ENCODE results near the gene SRP9.
A peak's percentile ranks its signal among the peaks of the same experiment; 100 is the strongest.

Gene SRP9

DNA sequence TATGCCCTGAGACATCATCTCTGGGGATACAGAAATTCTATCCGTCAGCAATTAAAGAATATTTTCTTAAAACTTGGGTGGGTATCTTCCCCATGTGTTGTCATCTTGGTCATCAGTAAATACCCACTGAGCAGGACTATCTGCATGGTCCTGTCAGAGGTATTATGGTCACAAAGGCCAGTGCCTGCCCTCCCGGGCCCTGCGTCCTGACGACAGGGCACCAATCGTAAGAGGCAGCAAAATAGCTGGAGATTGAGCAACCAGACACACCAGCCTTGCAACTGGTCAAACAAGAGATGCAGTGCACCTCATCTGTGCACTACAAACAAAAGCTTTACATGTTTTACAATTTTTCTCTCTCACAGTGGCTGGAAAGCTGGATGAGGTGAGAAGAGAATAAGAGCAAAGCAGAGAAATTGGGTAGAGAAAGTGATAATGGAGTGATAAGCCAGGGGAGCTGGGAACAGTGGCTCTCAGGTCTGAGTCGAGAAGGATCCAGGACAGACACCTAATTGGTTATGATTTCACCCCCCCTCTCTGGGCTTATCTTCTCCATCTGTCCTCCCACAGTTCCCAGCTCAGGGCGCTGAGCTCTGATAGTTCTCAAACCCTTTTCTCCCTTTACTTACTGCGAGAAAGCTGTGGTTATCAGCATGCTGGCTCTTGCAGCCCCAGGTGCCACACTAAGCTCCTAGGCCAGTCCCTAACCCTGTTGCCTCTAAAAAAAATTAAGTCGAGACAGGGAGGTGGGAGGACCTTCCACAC, 8.8 kb upstream of the SRP9 start:
- DNase-seq (ENCODE audit: low read depth) = no peak
- no peak overlapping the region for H3K4me3 ChIP-seq (ENCODE audit: low read depth, low read length)
- TF ChIP-seq, protein P1, sequence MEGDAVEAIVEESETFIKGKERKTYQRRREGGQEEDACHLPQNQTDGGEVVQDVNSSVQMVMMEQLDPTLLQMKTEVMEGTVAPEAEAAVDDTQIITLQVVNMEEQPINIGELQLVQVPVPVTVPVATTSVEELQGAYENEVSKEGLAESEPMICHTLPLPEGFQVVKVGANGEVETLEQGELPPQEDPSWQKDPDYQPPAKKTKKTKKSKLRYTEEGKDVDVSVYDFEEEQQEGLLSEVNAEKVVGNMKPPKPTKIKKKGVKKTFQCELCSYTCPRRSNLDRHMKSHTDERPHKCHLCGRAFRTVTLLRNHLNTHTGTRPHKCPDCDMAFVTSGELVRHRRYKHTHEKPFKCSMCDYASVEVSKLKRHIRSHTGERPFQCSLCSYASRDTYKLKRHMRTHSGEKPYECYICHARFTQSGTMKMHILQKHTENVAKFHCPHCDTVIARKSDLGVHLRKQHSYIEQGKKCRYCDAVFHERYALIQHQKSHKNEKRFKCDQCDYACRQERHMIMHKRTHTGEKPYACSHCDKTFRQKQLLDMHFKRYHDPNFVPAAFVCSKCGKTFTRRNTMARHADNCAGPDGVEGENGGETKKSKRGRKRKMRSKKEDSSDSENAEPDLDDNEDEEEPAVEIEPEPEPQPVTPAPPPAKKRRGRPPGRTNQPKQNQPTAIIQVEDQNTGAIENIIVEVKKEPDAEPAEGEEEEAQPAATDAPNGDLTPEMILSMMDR (IDR thresholded peaks at IDR 0.05; ENCODE audit: insufficient read depth, low read depth, low read length, missing control alignments) = no peak

DNA sequence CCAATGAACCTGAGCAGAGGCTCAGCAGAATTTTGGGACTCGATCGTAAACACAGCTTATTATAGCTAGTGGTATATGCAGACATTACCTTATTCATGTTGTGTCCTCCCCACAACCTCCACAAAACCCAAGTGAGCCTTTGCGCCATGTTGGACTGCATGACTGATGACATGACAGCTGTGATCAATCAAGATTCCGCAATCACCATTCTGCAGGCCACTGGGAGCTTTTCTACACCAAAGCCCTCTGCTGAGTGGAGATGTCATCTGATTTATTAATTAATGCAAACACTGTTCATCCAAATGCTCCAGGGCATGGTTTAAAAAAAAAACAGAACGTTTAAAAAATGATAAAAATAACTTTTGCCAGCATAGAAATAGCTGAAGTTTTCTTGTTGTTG, 7.9 kb upstream of the SRP9 start:
- DNase-seq (ENCODE audit: low read depth) = no peak
- TF ChIP-seq, protein P1 (IDR thresholded peaks at IDR 0.05; ENCODE audit: insufficient read depth, low read depth, low read length, missing control alignments) = no peak
- H3K4me3 ChIP-seq (ENCODE audit: low read depth, low read length) = no peak overlapping the region

GRCh38 chr1:225770561-225771248, 6.9 kb upstream of the SRP9 start:
- H3K4me3 ChIP-seq (ENCODE audit: low read depth, low read length) = no peak overlapping the region
- no peak for DNase-seq (ENCODE audit: low read depth)
- TF ChIP-seq, protein P1 (IDR thresholded peaks at IDR 0.05; ENCODE audit: insufficient read depth, low read depth, low read length, missing control alignments) = no peak

DNA sequence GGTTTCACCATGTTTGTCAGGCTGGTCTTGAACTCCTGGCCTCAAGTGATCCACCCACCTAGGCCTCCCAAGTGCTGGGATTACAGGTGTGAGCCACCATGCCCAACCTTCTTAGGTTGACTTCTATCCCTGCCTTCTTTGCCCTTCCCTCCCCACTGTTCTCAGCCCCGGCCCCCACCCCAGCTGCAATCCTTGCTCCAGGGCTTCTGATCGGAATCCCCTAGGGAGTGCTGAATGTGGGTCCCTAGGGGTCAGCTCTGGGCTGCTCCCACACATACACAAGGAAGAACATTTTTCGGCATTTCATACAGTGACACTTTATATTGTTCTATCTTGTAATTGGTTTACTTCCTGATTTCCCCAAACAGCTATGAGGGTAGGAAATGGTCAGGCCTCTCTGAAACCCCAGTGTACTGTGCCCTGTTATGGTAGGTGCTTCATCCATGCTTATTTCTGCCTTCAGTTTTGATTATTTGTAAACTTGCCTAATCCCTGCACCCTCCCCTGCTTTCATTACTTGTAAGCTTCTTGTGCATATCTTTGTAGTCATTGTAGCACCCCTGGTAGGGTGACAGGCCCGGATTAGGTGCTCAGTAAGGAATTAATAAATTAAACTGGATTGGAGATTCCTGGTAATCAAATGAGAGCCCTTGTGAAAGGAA, 5.8 kb upstream of the SRP9 start:
- no peak overlapping the region for H3K4me3 ChIP-seq (ENCODE audit: low read depth, low read length)
- TF ChIP-seq, protein P1 (IDR thresholded peaks at IDR 0.05; ENCODE audit: insufficient read depth, low read depth, low read length, missing control alignments) = no peak
- DNase-seq (ENCODE audit: low read depth) = no peak

- peak; percentile 69 for DNase-seq (ENCODE audit: low read depth)
- TF ChIP-seq, protein P1 (IDR thresholded peaks at IDR 0.05; ENCODE audit: insufficient read depth, low read depth, low read length, missing control alignments) = peak; percentile 68
- H3K4me3 ChIP-seq (ENCODE audit: low read depth, low read length) = no peak overlapping the region
Measured at GRCh38 chr1:225772323-225772768, 5.3 kb upstream of the SRP9 start.

GRCh38 chr1:225772848-225773247, 4.8 kb upstream of the SRP9 start:
- TF ChIP-seq, protein P1 (IDR thresholded peaks at IDR 0.05; ENCODE audit: insufficient read depth, low read depth, low read length, missing control alignments) = no peak
- DNase-seq (ENCODE audit: low read depth) = no peak
- H3K4me3 ChIP-seq (ENCODE audit: low read depth, low read length) = no peak overlapping the region

All from GM12865 (cell line).